DMS53 treated with DMSO at 0.1 percent for 48 hours (cell line): Measurements from ENCODE around the gene ACACA.

Experiments
- DNase-seq: peaks from one replicate; lab custom pipeline; 2025; ENCODE audit not compliant: unreplicated experiment; lab: John Stamatoyannopoulos, UW

The ACACA gene

DNA sequence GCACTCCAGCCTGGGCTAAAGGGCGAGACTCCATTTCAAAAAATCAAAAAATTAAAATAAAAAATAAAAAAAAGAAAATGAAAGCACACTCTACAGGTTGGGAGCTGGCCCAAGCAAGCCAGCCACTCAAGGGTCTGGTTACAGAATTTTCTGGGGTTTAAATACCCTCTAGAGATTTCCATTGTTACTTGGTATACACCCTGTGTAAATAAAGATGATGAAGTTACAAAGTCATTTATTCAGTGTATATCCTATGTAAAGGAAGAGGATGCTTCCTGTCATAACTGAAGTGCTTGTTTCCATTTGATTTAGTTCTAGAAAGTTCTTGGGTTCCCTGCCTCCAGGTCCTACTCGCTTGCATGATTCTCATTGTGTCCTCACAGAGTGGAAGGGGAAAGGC lies 110.7 kb downstream of the ACACA start:
- no peak for DNase-seq

DNA sequence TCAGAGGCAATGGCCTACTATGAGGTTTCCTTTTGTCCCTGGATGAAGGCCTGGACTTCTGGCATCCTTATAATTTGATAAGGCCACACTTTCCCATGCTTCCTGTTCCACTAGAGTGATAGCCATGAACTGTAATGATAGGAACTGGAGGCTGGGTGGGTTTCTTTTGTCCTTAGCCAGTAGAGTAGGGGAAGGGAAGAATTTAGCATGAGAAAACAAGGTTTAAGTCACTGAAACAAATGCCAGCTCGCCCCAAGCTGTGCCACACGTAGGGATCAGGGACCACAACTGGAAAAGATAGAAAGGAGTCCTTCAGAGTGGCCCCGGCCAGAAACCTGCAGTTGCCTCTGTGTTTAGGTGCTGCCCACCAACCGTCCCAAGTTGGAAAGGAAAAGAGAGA lies 111.7 kb downstream of the ACACA start:
- DNase-seq: no peak

DNA sequence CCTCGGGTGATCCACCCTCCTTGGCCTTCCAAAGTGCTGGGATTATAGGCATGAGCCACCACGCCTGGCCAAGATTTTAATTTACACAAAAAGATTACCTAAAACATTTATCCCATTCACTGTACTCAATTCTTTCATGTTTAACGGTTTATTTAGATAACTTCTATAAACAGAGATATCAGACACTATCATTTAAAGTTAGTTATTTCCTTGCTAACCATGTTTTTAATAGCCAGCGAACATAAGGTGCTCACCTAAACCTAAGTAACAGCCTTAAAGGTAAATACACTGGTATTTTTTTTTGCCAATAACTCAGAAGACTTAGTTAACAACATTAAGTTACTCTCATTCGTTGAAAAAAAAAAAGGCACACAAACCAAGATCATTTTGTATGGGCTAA lies 112.9 kb downstream of the ACACA start:
- DNase-seq: no peak

DNA sequence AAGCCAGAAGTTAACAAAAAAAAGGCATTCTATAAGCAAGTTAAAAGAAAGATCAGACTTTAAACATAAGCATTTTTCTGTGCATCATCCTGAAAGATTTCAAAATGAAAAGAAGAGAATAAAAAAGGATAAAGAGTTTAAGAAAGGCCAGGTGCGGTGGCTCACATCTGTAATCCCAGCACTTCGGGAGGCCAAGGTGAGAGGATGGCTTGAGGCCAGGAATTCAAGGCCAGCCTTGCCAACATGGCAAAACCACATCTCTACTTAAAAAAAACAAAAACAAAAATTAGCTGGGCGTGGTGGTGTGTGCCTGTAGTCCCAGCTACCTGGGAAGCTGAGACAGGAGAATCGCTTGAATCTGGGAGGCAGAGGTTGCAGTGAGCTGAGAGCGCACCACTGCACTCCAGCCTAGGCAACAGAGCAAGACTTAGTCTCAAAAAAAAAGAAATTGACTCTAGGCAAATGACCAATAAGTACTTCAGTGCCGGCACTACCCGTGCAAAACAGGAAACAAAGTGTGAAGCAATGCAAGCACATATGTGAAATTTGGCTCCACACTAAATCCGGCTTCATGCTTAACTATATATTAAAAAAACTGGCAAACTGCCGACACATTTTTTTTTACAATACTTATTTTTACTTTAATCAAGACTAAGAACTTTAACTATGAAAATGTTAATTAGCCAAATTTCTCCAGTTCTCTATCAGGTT lies 114.1 kb downstream of the ACACA start:
- no peak for DNase-seq

DNA sequence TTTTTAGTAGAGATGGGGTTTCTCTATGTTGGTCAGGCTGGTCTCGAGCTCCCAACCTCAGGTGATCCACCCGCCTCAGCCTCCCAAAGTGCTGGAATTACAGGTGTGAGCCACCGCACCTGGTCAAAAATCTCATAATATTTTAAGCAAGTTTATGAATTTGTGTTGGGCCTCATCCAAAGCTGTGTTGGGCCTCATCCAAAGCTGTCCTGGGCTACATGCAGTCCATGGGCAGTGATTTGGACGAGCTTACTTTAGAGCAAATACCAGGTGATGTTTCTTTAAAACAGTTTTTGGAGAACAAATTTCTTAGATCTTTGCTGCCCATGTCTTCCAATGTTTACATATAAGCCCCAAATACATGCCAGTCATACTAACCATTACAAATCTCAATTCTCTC lies 115.3 kb downstream of the ACACA start:
- DNase-seq: no peak

DNA sequence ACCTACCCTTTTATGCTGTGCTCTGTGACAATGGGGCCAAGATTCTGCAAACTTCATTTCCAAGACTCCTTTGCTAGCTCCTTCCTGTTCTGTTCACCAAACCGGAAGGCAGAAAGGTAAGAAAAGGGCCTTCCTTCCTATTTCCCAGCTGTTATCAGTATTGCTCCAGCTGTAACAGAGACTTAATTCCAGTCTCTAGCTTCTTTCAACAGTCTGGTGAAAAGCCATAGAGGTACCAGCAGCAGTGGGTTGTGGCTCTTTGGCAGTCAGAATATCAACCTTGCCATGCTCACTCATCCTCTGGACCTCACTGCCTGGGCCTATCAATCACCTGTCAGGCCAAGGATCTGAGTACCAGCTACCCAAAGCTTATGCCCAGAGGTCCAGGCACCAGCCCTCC lies 120.2 kb downstream of the ACACA start:
- DNase-seq: no peak

DNA sequence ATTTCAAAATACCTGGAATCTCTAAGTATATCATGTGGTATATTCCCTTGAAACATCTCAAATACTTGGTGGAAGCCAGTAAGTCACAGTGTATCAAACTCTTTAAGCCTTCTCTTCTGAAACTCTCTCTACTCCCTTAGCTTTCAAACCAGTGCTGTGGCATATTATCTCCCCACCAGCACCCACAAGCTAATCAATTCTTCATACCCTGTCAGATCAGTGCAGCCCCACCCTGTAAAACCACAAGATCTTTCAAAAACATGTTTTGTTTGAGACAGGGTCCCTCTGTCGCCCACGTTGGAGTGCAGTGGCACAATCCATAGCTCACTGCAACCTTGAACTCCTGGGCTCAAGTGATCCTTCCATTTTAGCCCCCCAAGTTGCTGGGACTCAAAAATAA lies 122.4 kb downstream of the ACACA start:
- DNase-seq: no peak

DNA sequence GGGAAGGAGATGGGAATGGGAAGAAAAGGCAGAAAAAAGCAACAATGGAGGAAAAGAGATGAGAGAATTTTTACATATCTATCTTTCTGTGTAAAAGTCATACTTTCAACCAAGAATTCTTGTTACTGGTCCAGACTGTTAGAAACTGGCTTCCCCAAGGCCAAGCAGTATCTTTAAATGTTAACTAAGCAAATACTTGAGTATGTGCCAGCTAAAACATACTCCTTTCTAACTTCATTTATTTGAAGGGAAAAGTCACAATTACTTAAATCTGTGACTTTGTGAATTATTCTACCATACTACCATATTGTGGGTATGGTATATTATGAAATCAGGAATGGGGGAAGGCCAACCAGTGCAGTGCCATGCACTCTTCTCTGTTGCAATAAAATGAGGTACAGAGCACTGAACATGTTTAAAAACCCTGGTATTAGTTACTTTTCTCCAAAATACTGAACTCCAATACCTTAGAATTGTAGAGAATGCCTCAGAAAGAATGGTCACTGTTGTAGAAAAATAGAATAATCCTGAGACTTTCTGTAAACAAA lies 123.1 kb downstream of the ACACA start:
- DNase-seq: no peak

DNA sequence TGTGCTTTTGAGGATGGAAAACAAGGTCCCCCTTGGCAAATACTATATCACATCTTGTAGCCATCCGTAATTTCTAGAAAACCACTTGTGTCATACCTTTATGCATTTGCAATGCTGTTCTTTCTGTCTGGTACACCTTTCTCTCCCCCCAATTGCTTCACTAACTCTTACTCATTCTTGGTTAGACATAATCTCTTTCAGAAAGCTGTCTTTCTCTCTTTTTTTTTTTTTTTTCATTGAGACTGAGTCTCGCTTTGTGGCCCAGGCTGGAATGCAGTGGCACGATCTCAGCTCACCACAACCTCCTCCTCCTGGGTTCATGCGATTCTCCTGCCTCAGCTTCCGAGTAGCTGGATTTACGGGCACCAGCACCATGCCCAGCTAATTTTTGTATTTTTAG lies 125.8 kb downstream of the ACACA start:
- no peak for DNase-seq

DNA sequence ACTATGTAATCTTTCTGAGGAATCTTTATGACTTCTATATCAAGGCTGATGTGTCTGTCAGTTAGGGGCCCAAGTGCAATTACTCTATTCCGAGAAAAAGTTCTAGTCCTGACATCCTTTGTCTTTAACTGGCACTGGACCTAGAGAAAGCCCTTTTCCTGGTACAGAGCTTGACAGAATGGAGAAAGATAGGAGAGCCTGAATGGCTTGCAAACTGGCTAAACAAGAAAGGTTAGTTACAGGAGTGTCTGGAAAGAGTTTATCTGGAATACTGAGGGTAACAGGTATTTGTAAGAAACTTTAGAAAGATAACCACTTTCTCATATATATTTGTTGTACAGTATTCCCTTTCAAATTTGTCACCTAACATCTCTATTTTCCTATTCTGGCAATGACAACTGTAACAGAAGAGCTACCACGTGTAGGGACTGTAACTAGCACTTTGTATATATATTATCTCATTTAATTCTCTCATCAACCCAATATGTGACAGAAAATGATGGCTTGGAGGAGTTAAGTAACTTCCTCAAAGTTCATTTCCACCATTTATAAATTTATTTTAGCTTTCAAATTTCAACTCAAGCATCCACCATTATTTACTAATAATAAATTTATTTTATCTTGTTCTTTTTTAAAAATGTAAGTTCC lies 128.3 kb downstream of the ACACA start:
- DNase-seq: peak; percentile 2

DNA sequence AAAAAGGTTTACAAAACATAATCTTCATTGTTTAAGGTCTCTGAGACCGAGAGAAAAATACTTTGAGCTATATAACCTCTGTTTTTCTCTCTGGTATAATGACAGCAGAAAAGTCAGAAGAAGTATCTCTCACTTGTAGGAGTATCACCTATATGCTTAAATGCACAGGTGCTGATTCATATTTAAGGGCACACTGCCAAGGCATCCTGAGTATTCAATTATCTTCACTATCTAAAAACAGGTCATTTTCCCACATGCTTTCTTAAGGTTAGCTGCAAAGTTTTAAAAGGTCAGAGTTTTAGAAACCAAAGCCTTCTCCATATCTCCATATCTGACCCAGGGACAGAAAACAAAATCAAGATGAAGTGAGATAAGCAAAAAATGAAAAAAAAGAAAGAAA lies 130.2 kb downstream of the ACACA start:
- DNase-seq: peak; percentile 5

DNA sequence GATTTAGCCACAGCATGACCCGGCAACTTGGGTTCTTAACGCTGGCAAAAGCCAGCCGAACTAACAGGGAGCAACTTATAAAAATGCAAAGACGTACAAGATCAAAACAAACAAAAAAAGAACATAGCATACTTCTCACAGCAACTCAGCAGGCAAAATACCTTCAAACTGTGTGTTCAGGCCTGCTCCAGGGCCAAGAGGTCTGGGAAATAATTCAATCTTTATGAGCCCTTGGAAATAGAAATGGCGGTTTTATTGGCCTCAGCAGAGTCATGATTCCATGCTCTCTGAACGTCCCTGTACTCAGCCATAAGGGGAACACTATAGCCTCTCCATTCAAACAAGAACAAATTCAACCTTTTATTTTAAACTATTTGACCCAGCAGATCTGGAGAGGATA lies 132.2 kb downstream of the ACACA start:
- no peak for DNase-seq

DNA sequence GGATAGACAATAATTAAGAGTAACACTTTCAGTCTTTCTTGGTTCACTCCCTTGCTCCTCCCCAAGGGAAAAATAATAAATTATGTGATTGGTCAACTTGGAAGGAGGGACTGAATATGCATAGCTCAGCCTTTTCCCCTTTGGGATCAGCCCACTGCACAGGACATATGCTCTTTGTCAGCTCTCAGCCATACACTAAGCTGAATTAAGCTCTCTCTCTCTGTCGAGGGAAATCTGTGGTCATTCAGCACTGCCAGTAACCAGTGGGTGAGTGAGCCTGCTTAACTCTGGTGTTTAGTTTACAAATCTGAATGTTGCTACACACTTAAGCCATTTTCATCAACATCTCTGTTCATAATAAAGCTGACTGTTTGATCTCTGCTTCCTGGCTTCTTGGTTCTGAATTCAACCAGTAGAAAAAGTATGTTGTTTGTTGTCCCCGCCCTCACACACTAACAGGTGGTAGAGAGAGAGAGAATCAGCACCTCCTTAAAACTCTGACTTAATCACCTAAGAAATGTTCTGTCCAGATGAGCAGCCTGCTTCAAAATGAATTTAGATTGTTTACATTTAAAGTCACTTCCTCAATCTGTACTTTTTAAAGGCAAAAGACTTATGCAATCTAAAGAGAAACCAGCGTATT lies 133.1 kb downstream of the ACACA start:
- no peak for DNase-seq

DNA sequence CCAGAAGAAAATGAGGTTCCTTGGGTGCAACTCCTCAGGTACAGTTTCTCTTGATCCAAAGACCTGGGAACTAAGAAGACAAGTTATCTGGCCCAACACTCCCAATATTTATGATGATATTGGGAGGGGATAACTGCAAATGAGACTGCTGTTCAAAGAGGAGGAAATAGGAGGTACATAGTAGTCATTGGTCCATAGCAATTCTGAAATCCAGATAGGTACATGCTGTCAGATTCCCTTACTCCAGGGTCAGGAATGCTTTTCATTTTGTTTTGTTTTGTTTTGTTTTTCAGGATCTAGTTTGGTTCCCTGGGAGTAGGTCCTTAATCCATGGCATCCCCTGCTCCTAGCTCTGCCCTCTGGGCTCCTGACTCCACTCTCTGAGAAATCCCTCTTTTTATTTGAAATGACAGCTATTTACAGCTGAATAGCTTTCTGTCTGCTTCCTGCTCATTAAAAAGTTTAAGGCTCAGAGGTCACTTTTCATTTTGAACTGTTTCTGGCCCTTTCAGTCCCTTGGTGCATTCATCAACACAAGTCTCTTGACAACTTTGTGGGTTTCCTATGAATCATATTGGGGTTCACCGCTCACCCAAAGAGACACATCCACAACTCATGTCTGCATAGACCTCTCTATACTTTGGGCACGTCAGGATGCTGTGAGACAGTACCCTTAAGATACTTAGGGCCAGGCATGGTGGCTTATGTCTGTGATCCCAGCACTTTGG lies 141.0 kb downstream of the ACACA start:
- DNase-seq: no peak

DNA sequence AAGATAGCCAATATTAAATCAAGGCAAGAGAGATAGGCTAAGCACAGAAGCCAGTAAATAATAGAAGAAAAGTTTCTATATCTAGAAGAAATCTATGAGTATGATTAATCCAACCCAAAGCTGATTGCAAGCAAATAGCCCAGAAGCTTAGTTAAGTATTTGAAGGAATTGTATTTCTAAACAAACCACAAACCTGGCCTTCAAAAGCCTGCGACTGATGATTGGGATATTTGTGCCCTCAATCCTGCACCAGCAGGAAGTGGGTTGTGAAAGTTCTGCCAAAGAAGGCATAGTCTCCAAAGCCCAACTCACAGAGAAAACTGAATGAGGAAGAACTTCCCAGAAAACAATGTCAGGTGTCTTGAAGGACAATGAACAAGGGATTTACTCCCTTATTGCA lies 145.3 kb downstream of the ACACA start:
- no peak for DNase-seq

DNA sequence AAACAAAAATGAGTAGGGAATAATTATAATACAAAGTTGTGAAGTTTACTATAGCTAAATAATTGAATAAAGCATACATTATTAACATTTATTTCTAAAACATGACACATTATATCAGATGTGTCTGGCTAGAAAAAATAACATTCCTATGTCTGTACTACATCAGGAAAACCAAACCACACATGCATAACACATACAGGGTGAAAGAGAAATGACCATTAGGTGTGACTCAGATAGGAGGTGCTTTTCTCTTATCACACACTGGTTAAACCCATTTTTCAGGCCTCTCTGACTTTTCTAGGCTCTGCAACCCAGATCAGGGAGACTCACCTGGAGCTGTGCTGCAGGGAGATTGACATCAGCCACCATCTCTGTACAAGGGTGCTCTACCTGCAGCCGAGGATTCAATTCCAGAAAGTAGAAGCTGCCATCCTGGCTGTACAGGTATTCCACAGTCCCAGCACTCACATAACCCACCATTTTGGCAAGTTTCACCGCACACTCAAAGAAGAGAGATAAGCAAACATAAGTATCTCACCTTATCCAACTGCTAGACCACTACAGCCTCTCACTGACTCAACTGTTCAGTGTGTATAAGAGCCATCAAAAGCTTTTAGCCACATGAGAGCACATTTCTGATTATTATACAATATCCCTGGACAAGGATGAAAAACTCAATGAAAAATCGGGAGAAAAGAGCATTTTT lies 147.5 kb downstream of the ACACA start:
- no peak for DNase-seq

DNA sequence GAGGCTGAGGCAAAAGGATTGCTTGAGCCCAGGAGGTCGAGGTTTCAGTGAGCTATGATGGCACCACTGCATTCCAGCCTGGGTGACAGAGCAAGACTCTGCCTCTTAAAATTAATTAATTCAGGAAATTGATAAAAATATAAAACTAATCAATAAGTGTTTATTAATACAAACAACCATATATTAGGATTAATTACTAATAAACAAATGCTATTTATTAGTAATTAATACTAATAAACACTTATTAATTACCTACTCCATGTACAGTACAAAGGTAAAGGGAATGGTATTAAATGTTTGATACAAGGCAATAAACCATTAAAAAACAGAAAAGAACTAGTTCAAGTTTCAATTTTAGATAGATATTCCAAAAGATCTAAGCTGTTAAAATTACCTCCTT lies 150.0 kb downstream of the ACACA start:
- DNase-seq: no peak

DNA sequence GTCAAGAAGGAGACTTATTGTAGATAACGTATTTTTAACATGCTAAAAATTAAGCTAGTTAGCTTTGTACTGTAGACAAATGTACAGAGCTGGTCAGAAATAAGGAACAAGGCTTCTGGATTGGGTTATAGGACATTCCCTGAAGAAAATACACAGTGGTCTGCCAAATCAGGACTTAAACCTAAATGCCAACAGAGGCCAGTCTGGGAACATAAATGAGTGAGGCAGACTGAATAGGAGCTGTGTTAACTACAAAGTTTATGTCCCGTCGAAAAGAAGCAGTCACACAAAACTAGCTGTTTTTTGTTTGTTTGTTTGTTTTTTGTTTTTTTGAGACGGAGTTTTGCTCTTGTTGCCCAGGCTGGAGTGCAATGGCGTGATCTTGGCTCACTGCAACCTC lies 151.2 kb downstream of the ACACA start:
- no peak for DNase-seq

DNA sequence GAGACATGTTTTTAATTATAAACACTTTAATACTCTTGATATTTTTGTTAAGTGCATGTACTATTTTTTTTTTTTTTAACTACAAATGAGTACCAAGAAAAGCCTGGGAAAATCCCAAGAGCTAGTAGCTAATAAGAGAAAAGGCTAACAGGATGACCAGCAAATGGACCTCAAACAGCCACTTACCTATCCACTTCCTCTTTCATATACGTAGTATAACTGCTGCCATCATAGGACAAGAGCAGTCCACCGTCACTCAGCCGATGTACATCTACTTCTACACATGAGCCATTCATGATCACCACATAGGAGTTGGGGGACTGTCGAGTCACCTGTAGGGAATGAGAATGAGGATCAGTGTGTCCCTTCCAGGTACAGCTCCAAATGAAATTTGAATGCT lies 158.8 kb downstream of the ACACA start:
- DNase-seq: no peak

DNA sequence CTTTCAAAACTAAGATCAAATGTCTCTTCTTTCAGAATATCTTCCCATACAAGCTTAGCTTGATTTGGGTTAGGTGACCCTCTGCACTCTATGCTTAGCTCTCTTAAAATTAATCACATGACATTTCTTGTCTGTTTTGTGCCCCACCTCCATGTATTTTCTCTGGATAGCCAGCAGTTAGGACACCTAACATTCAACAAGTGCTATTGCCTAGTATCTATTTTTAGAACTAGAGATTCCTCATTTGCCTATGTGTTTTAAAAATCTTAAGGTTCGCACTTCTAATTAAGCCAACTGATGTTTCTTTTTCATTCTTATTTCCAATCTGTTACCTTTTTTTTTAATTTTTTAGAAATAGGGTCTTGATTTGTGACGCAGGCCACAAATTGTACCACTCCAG lies 160.6 kb downstream of the ACACA start:
- no peak for DNase-seq

DNA sequence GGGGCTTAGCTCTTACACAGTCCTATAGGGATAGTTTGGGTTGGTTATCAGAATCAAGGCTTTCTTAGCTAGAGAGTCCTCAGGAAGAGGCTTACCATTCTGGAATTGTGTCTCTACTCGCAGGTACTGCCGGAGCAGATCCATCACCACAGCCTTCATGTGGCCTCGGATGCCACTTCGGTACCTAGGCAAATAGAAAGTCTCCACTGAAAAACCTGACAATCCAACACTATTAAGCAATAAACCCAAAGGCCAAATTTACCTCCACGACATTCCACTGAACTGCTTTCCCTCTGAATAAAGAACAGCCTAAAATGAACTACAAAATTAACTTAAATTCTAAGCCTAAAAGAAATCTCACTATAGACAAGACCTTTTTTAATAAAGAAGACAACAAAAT lies 166.3 kb downstream of the ACACA start:
- no peak for DNase-seq
